Coronary artery (tissue), 2 donors: ENCODE data around the gene PES1.
"Not testable (repeated sequence)": the region's sequence is repeated elsewhere in the genome, so short reads cannot be mapped to it uniquely, and the experiment has no call there.

ENCODE experiments used
- DNase-seq: peaks from one replicate; pipeline ENCODE4 v3.0.0-alpha.2; 2017; ENCODE audit warnings: low spot score
- H3K27ac ChIP-seq, 2 donors: fragments of 200-600 bp; sonication (generic); one replicate each; pipeline ENCODE4 v1.5.1; 2016 to 2019
- H3K4me3 ChIP-seq: fragments of 200-600 bp; sonication (generic); 2 replicates; pipeline ENCODE4 v1.5.1; 2016; ENCODE audit warnings: mild to moderate bottlenecking, moderate library complexity
- CTCF ChIP-seq: fragments of 200-600 bp; sonication (generic); IDR thresholded peaks from one replicate; pipeline ENCODE4 v1.5.1; 2019; ENCODE audit warnings: antibody characterized with exemption

Gene PES1

DNA sequence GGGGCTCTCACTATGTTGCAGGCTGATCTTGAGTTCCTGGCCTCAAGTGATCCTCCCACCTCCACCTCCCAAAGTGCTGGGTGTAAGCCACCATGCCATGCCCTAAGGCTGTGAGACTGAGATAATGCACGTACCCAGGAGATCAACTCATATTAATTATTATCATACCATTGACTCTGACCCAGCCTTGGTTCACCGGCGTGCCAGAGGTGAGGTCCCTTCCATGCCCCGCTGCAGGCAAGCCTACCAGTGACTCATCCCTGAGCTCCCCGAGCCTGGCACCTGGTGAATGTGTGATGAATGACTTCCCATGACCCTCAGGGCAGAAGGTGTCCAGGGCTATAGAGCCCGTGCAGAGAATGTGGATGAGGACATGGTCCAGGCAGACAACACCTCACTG is 29.3 kb downstream of the PES1 start:
- Histone ChIP-seq H3K27ac (no peak overlapping the region), H3K4me3 (no peak overlapping the region)
- TF ChIP-seq CTCF = no peak
- no peak for DNase-seq

DNA sequence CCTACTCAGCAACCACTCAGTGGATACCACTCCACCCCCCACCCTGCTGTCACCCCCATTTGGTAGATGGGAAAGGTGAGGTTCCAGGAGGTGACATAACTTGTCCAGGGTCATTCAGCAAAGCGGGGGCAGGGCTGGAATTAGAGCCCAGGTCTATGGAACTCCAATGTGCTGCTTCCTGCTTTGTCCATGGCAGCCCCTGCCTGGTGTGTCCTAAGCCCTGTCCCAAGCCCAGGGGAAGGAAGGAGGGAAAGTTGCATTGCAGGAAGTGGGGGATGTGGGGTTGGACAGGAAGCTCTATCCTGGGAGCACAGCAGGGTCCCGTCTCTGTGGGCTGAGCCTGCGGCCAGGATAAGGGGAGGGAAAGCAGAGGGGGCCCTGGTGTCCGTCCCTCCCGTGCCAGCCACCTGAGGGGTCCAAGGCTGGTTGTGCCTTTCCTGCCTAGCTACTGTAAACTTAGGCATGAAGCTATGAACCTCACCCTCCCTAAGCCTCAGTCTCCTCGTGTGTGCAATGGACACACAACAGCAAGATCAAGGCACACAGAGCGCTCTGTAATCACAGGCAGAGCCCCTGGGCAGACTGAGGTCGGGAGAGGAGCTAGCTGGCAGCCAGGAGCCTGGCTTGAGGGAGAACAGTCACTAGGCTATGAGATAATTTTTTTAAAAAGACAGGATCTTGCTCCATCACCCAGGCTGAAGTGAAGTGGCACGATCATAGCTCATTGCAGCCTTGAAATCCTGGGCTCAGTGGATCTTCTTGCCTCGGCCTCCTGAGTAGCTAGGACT is 30.1 kb downstream of the PES1 start:
- no peak overlapping the region for H3K4me3 ChIP-seq
- no peak for DNase-seq
- TF ChIP-seq CTCF = no peak
- no peak overlapping the region for H3K27ac ChIP-seq

DNA sequence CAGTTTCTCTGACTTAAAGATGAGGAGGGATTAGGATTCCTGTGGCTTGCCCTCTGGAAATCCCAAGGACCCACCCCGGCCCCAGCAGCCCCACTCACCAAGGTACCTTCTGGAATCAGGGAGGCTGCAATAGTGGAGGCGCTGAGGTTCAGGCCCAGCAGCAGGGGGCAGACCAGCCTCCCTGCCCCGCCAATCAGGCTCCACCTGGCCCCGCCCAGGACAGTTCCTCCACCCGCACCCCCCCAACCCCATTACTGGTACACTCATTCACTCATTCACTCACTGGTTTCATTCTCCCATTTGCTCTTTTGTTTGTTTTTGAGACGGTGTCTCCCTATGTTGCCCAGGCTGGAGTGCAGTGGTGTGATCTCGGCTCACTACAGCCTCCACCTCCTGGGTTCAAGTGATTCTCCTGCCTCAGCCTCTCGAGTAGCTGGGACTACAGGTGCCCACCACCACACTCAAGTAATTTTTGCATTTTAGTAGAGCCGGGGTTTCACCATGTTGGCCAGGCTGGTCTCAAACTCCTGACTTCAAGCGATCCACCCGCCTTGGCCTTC is 31.0 kb downstream of the PES1 start:
- not testable (repeated sequence) for H3K27ac ChIP-seq, H3K4me3 ChIP-seq, DNase-seq

GRCh38 chr22:30559889-30560288 is 31.8 kb downstream of the PES1 start:
- Histone ChIP-seq H3K4me3 (no peak overlapping the region), H3K27ac (no peak overlapping the region)
- DNase-seq = no peak
- no peak for TF ChIP-seq CTCF

- Histone ChIP-seq H3K4me3 (no peak overlapping the region), H3K27ac (no peak overlapping the region)
- DNase-seq = no peak
- no peak for TF ChIP-seq CTCF
These were observed 34.5 kb downstream of the PES1 start for GRCh38 chr22:30557243-30557642.

DNA sequence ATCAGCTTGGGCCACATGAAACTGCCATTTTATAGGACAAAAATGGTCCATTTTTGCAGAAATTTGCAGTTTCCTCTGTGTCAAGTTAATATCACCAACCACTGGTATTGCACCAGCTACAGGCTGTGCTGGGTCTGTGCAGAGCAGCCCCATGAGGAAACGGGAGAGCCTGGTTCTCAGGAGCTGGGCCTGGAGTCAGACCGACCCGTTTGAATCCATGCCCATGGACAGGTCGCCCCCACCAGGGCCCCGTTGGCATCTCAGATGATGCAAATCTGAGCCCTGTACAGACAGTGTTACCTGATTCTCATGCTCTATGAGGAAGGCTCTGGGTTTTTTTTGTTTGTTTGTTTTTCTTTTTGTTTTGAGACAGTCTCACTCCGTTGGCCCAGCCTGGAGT is 35.3 kb downstream of the PES1 start:
- no peak for TF ChIP-seq CTCF
- H3K27ac ChIP-seq = no peak overlapping the region
- H3K4me3 ChIP-seq = no peak overlapping the region
- DNase-seq = no peak

- Histone ChIP-seq H3K27ac (no peak overlapping the region), H3K4me3 (no peak overlapping the region)
- no peak for TF ChIP-seq CTCF
- DNase-seq = no peak
These were observed 36.2 kb downstream of the PES1 start for GRCh38 chr22:30555282-30556210.
